Ureter (tissue), 1 donor: ENCODE results near the gene RFX4. TPM values are rescaled to one million over a fixed set of nuclear protein-coding genes. Genes with fewer than 3 reads are reported as not detected.

Experiments used
- total RNA-seq: library from RNA; stranded (reverse); gene quantifications from one replicate; pipeline ENCODE4 v1.2.4, GENCODE V29; 2023
- donor health status: DM: yes; HTN: yes; CAD: no.

Gene RFX4
- total RNA-seq, 1 donor from 2014 or later = not detected

Other genes with a start within 250 kb of the RFX4 start
- 24.4 TPM for gene POLR3B, start 225.3 kb upstream of the RFX4 start, total RNA-seq
- 26.6 TPM for gene RIC8B, start 191.7 kb downstream of the RFX4 start, total RNA-seq